RWPE1 (cell line): ENCODE data around the gene FLNA.
A peak's percentile ranks its signal among the peaks of the same experiment; 100 is the strongest.

ENCODE experiments used
- CTCF ChIA-PET: fragments of 350-600 bp; sonication (Branson Sonifier 250); formaldehyde crosslinking; extraction: SDS; loops from one replicate; lab custom pipeline; 2021; lab: Yijun Ruan, JAX
- POLR2A ChIA-PET: fragments of 400-600 bp; formaldehyde crosslinking; extraction: SDS; loops from one replicate; lab custom pipeline; 2020; ENCODE audit warnings: antibody characterized with exemption; ENCODE audit not compliant: low non-redundant PET; lab: Yijun Ruan, JAX
- DNase-seq: peaks from one replicate; pipeline ENCODE4 v3.0.0; 2012; ENCODE audit warnings: low spot score
- H3K27ac ChIP-seq: fragments of 450-650 bp; 2 replicates; pipeline ENCODE4 v1.5.1; 2017
- TF ChIP-seq, protein P1 (sequence below): fragments of 450-650 bp; conservative IDR thresholded peaks from 2 replicates; pipeline ENCODE4 v1.5.1; 2017; ENCODE audit warnings: low read depth, mild to moderate bottlenecking

The FLNA gene

DNA sequence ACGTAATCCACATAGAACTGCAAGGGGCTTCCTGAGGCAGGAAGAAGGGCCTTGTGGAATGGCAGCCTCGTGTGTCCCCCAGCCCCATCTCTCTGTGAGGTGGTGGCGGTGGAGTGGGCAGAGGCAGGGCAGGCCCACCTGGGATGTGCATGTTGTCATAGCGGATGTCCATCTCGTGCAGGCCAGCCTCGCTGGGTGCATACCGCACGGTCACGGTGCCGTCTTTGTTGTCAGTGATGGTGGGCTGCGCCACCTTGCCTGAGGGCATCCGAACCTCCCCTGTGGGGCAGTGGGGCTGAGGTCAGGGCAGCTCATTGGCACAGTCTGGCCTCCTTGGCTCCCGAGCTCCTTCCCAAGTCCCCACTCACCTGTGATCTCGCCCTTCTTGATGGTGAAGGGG is 20.4 kb downstream of the FLNA start:
- TF ChIP-seq, protein P1, sequence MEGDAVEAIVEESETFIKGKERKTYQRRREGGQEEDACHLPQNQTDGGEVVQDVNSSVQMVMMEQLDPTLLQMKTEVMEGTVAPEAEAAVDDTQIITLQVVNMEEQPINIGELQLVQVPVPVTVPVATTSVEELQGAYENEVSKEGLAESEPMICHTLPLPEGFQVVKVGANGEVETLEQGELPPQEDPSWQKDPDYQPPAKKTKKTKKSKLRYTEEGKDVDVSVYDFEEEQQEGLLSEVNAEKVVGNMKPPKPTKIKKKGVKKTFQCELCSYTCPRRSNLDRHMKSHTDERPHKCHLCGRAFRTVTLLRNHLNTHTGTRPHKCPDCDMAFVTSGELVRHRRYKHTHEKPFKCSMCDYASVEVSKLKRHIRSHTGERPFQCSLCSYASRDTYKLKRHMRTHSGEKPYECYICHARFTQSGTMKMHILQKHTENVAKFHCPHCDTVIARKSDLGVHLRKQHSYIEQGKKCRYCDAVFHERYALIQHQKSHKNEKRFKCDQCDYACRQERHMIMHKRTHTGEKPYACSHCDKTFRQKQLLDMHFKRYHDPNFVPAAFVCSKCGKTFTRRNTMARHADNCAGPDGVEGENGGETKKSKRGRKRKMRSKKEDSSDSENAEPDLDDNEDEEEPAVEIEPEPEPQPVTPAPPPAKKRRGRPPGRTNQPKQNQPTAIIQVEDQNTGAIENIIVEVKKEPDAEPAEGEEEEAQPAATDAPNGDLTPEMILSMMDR = no peak
- ChIA-PET CTCF (no interaction called here), POLR2A (no interaction called here)
- DNase-seq = no peak
- peak overlapping the region; percentile 97 for H3K27ac ChIP-seq

DNA sequence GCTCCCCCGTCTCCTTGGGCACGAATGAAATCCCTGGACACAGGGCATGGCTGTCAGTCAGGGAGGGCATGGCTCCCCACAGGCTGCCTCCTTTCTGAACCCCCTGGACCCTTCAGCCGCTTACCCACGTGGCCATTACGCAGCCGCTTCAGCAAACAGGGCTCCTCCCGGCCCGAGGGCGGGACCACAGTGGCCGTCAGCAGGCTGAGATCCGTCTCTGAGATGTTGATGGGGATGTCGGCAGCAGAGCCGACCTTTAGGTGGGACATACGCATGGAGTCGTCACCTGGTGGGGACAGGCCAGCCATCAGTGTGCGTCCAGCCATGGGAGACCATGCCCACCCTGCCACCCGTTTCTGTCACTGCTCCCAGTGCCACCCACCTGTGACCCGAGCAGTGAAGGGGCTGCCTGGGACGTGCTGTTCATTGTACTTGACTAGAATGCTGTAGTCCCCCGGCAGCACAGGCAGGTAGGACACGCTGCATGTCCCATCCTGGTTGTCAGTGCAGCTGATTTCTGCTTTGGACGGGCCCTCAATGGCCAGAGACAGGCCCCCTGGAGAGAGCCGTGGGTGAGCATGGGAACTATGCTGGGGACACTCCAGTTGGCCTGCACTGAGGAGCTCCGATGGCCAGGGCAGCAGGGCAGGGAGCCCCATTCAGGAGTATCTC is 21.1 kb downstream of the FLNA start:
- TF ChIP-seq, protein P1 = no peak
- CTCF ChIA-PET = no interaction called here
- H3K27ac ChIP-seq = peak overlapping the region; percentile 97
- POLR2A ChIA-PET = no interaction called here
- DNase-seq = no peak

DNA sequence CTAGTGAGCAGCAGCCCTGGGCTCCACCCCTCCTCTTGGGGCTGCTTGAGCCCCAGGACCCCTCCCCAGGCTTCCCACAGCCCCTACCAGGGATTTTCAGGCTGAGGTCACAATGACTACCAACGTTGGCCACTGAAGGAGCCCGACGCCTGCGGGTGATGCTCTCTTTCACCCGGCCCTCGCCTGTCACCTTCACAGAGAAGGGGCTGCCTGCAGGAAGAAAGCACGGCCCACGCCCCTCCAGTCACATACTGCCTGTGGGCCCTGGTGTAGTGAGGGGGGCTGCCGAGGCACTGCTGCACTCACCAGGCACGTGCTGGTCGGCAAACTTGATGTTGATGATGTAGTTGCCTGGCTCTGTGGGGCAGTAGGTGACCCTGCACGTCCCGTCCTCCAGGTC is 22.0 kb downstream of the FLNA start:
- ChIA-PET CTCF (no interaction called here), POLR2A (no interaction called here)
- TF ChIP-seq, protein P1 = no peak
- H3K27ac ChIP-seq = peak overlapping the region; percentile 97
- DNase-seq = no peak

DNA sequence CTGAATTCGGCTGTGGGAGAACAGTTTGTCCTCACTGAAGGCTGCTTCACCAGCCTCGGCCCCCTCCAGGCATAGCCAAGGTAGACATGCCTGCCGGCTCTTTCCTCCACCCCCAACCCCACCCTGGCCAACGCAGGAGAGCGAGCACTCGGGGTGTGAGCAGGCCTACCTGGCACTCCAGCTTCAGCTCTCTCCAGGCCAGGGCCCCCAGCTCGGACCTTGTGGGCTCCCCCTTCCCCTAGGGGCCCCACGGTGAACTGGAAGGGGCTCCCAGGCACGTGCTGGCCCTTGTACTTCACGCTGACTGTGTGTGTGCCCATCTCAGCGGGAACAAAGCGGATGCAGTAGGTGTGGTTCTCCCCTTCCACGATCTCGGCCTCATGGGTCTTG is 22.4 kb downstream of the FLNA start:
- peak overlapping the region; percentile 97 for H3K27ac ChIP-seq
- no peak for DNase-seq
- TF ChIP-seq, protein P1 = no peak
- ChIA-PET POLR2A (no interaction called here), CTCF (no interaction called here)

DNA sequence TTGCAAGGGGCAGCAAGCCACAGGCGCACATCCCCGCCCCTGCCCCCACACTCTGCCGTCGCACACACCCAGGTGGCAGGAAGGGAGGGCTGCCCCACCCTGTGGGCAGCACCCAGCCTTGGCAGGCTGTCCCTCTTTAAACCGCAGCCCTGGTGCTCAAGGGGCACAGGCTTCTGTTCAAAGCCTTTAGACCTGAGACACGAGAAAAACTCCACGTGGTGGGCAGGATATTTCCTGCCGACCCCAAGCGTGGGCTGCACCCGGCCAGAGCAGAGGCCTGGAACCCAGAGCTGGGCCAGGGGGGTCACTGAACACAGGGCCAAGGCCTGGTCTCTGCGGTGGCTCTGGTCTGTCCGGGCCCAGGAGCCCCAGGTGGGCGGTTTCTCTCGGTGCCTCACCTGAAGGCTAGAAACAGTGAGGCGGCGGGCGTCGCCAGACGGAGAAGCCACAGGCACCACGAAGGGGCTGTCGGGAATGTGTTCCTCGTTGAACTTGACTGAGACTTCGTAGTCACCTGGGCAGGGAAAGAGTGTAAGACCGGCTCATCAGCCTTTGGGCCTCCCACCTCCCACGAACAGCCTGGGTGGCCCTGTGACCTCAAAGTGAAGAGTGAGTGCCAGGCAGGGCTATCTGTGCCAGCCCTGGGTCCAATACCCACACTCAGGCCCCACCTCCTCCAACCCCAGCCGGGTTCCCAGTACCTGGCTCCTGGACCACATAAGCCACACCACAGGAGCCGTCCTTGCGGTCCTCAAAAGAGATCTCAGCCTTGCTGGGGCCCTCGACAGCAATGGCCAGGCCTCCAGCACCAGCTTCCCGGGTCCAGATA is 23.0 kb downstream of the FLNA start:
- ChIA-PET CTCF (no interaction called here), POLR2A (no interaction called here)
- peak overlapping the region; percentile 97 for H3K27ac ChIP-seq
- DNase-seq = no peak
- TF ChIP-seq, protein P1 = no peak

DNA sequence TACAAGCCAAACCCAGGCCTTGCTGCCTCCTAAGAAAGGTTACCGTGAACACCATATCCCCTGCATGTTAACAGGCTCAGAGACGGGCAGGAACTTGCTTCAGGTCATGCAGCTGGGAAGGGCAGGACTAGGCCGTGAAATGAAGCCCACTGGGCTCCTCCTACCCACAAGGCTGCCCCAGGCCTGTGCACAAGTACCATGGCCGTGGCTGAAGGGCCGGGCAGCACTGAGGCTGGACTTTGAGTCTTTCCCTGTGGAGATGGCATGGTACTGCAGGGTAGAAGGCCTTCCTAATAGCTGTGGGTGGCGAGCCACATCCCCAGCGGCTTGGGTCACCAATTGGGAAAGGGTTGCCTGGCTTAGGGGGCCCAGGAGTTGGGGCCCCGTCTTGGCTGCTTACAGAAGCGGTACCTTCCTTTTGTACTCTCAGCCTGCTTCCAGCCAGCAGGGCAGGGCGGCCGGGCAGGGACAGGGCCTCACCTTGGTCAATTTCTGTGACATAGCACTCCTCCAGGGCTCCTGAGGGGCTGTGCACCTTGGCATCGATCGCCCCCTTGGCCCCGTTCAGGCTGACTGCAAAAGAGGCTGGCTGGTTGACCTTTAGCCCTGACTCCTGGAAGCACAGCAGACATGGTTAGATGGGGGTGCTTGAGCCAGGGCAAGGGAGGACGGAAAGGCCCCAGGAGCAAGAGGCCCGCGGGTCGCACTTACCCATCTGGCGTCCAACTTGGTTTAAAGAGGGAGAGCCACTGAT is 23.8 kb downstream of the FLNA start:
- TF ChIP-seq, protein P1 = no peak
- CTCF ChIA-PET = no interaction called here
- POLR2A ChIA-PET = no interaction called here
- peak overlapping the region; percentile 97 for H3K27ac ChIP-seq
- no peak for DNase-seq
